Hematopoietic multipotent progenitor cell treated with erythropoietin and hydrocortisone succinate and interleukin-3 and kit ligand, for 17 days (in vitro differentiated cells): Measurements from ENCODE around the gene CNNM3.

Experiments used
- DNase-seq: peaks from one replicate; pipeline ENCODE4 v3.0.0-alpha.2; 2015; ENCODE audit warnings: low spot score

CNNM3 gene

GRCh38 chr2:96865654-96866053 lies 49.6 kb downstream of the CNNM3 start:
- no peak for DNase-seq

DNA sequence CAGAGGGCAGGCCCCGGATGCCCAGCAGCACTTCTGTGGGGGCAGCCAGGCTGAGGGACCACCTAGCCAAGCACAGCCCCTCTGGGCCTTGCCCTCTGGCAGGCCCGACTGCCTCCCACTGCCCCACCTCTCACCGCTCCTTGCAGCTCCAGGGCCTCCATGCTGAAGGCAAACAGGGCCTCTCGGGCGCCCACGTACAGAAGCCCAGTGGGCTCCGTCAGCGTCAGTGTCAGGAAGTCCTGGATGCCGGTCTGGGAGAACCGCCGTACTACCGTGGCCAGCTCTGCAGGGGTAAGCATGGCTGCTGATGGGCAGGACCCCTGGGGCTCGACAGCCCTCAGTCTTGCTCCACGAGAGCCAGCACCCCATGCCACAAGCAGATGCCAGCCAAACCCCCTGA lies 50.1 kb downstream of the CNNM3 start:
- no peak for DNase-seq

- no peak for DNase-seq
Observed at GRCh38 chr2:96866586-96866985, 50.5 kb downstream of the CNNM3 start.

DNA sequence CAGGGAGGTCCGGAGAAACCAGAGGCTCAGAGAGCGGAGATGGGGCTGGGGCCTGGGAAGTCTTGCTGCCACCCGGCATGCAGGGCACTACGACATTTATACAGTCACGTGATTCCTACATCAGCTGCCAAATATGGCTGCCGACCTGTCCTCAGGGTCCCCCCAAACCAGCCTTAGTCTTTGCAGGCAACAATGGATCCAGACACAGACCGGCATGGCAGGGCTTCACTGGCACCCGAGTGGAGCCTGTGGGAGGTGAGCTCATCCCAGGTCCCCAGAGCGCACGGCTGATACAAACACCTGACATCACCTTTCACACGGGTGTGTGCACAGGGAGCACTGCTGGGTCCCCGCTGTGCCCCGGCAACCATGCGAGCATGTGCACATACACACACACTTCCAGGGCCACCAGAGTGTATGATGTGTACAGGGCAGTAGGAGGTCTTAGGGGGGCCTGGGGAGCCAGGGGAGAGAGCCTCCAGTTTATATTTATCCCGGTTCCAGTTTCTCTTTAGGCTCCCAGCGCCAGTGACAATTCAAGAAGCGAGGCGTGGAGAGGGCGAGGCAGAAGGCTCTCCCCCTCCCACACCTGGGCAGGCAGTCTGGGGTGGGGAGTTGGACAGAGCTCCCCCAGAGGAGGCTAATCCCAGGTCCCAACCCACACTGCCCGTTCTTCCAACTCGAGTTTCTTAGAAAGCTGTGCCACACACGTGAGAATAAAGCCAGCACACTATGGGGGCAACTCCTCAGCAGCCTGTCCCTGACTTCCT lies 51.1 kb downstream of the CNNM3 start:
- no peak for DNase-seq

- DNase-seq, result no peak
Observed at GRCh38 chr2:96867756-96868554, 51.9 kb downstream of the CNNM3 start.

- no peak for DNase-seq
Observed at GRCh38 chr2:96868555-96869280, 52.6 kb downstream of the CNNM3 start.

DNA sequence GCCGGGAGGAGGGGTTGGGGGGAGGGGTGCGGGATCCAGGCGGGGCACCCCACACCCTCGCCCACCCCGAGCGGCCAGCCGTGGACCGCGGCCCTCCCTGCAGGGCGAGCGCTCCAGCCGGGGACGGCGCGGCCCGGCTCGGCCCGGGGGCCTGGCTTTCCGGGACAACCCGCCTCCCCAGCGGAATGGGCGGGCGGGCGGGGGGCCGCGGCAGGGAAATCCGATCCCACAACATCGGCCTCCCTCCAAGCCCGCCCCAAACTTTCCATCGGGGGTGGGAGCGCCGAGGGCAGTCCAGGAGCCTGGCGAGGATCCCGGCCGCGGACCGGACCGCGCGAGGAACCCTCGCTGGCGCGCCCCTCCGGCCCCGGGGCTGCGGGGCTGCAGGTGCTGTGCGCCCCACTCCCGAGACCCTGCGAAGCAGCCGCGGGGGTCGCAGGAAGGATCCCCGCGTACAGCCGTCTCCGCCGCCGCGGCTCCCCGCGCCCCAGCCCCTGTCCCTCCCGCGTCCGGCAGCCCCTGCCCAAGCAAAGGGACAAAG lies 53.3 kb downstream of the CNNM3 start:
- no peak for DNase-seq

GRCh38 chr2:96869822-96870625 lies 54.0 kb downstream of the CNNM3 start, which contains the start of gene SEMA4C:
TSS of gene SEMA4C (minus strand) at chr2:96870080. CDS start at chr2:96867886, 2,194 bp downstream.
- no peak for DNase-seq

- DNase-seq, result no peak
Observed at GRCh38 chr2:96870626-96871255, 54.7 kb downstream of the CNNM3 start.

- no peak for DNase-seq
Observed at GRCh38 chr2:96872591-96873349, 56.7 kb downstream of the CNNM3 start.

- DNase-seq, result no peak
Observed at GRCh38 chr2:96873651-96874096, 57.6 kb downstream of the CNNM3 start.

- no peak for DNase-seq
Observed at GRCh38 chr2:96874198-96874831, 58.2 kb downstream of the CNNM3 start.

DNA sequence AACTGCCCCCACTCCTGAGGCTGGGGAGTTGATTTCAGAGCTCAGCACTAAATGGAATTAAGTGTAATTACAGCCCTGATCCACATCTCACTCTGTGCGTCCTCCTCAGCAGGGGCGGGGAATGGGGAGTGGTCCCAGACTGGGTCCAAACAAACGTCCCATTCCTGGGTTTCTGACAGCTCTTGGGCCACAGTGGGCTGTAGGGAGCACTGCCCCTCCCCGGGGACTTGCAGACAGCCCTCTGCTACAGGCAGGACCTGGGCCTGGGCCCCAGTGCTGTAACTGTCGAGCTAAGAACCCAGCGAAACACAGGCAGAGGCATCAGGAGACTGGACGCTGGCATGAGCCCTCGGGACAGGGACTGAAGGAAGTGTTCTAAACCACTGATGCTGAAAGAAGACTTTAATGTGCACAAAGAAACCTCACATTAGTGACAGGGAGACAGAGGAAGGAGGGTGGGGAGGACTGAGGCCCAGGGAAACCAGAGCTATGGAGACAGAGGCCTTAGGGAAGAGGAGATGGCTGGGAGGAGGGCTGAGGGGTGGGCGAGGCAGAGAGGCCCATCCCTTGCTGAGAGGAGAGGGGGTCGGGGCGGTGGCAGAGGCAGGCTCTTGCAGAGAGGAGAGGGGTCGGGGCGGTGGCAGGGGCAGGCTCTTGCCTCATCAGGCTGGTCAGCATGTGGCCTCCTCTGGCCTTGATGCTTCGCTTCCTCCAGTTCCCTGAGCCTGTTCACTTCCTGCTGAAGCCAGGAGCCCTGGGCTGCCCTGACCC lies 59.6 kb downstream of the CNNM3 start:
- DNase-seq, result no peak

DNA sequence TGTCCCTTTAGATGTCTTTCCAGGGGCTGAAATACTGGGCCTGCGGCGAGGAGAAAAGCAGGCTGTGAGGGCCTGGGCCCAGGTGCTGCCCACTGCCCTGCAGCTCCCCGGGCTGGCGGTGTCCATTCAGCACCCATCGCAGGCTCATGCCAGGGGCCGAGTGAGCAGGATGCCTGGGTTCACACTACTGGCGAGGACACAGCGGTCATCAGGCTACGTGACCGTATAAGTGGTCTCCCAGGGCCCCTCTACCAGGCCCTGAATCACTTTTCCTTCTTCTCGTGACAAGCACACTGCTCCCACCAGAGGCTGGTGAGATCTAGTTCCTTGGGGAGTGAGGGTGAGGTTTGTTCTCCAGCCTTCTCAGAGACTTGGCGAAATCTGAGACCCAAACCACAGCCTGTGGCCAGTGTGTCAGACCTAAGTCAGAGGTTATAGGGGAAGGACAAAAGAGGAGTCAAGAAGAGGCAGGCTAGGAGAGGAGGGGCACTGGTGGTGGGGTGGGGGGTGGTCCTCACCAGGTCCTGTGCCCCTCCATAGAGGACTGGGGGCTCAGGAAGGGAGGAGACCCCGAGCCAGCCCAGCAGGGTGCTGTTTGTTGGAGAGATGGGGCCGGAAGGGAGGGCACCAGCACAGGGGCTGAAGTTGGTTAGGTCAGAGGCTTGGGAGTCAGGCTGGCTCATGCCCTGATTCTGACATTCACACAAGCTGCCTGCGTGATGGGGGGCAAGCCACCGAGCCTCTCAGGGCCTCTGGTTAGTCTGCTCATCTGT lies 60.4 kb downstream of the CNNM3 start:
- DNase-seq, result no peak

- no peak for DNase-seq
Observed at GRCh38 chr2:96877042-96877451, 61.0 kb downstream of the CNNM3 start.

- DNase-seq, result no peak
Observed at GRCh38 chr2:96877631-96878092, 61.6 kb downstream of the CNNM3 start.

GRCh38 chr2:96878171-96878570 lies 62.1 kb downstream of the CNNM3 start:
- DNase-seq, result no peak
